AG04450 (cell line): Measurements from ENCODE around the gene ABLIM2. TPM values are rescaled to one million over a fixed set of nuclear protein-coding genes. Genes with fewer than 3 reads are reported as not detected.

Experiments
- CTCF ChIA-PET: fragments of 300-600, 350-600 bp; formaldehyde crosslinking; extraction: SDS; loops from one replicate; lab custom pipeline; 2022; ENCODE audit warnings: antibody characterized with exemption, inconsistent platforms; lab: Charles Lee
- POLR2A ChIA-PET: fragments of 350-600 bp; formaldehyde crosslinking; extraction: SDS; loops from one replicate; lab custom pipeline; 2021; ENCODE audit warnings: antibody characterized with exemption, inconsistent platforms; lab: Yijun Ruan, JAX
- DNase-seq: peaks from one replicate; pipeline ENCODE4 v3.0.0-alpha.2; 2011; ENCODE audit warnings: low read depth, low spot score
- H3K27ac ChIP-seq: one replicate; pipeline ENCODE4 v1.5.1; 2012; ENCODE audit warnings: low read depth, low read length, control low read depth
- H3K27me3 ChIP-seq: one replicate; pipeline ENCODE4 v1.6.0; 2012; ENCODE audit warnings: low read length; ENCODE audit not compliant: control insufficient read depth, insufficient read depth
- H3K4me3 ChIP-seq: 2 replicates; pipeline ENCODE4 v1.5.1; 2011; ENCODE audit warnings: mild to moderate bottlenecking, low read depth, low read length, control low read depth
- H3K9me3 ChIP-seq: 2 replicates; pipeline ENCODE4 v1.5.1; 2012; ENCODE audit warnings: low read length; ENCODE audit not compliant: control insufficient read depth, insufficient read depth
- CTCF ChIP-seq: IDR thresholded peaks from 2 replicates; pipeline ENCODE4 v1.5.1; 2011; ENCODE audit warnings: low read depth, low read length, control low read depth, inconsistent platforms
- polyA plus RNA-seq: library from polyadenylated mRNA; depleted of rRNA; stranded (reverse); fragments of >200 nt; gene quantifications from 2 replicates; pipeline ENCODE4 v1.2.3, GENCODE V29; 2011

The ABLIM2 gene
- polyA plus RNA-seq, 1 experiment, result not detected

GRCh38 chr4:8159537-8160232, 1.1 kb upstream of the ABLIM2 start:
- CTCF ChIA-PET, result interaction anchor here (2.2 kb wide), 1 partner anchor 17 kb away, joined by 8 read pairs; no protein-coding TSS in a partner anchor
- POLR2A ChIA-PET, result no interaction called here
- no peak for TF ChIP-seq CTCF
- peak overlapping the region; percentile 95 for H3K4me3 ChIP-seq
- no peak overlapping the region for H3K27ac ChIP-seq
- peaks cover 4% of the 10 kb centered on the region; the same call in 1 of the 2 replicates for H3K9me3 ChIP-seq
- H3K27me3 ChIP-seq, result peaks cover 46% of the 10 kb centered on the region
- no peak for DNase-seq

- POLR2A ChIA-PET, result no interaction called here
- no peak for DNase-seq
These were observed 486 bp downstream of the ABLIM2 start for GRCh38 chr4:8157944-8158709.

GRCh38 chr4:8157496-8157895, 1.1 kb downstream of the ABLIM2 start:
- TF ChIP-seq CTCF, result no peak

More at GRCh38 chr4:8157944-8158709, 486 bp downstream of the ABLIM2 start:
- TF ChIP-seq CTCF, result no peak
- peaks cover 45% of the 10 kb centered on the region for H3K27me3 ChIP-seq
- H3K4me3 ChIP-seq, result peak overlapping the region; percentile 49
- peaks cover 4% of the 10 kb centered on the region; the same call in 1 of the 2 replicates for H3K9me3 ChIP-seq
- no peak overlapping the region for H3K27ac ChIP-seq
- CTCF ChIA-PET, result interaction anchor here (2.2 kb wide), 1 partner anchor 18 kb away, joined by 8 read pairs; no protein-coding TSS in a partner anchor

GRCh38 chr4:8156617-8157016, 2.0 kb downstream of the ABLIM2 start:
- no peak for DNase-seq
- Histone ChIP-seq H3K27ac (no peak overlapping the region), H3K27me3 (peaks cover 52% of the 10 kb centered on the region), H3K4me3 (no peak overlapping the region), H3K9me3 (peaks cover 4% of the 10 kb centered on the region; the same call in 1 of the 2 replicates)
- ChIA-PET CTCF (interaction anchor here (1.4 kb wide), 1 partner anchor 20 kb away, joined by 5 read pairs; no protein-coding TSS in a partner anchor), POLR2A (no interaction called here)
- no peak for TF ChIP-seq CTCF

More at GRCh38 chr4:8157496-8157895, 1.1 kb downstream of the ABLIM2 start:
- Histone ChIP-seq H3K9me3 (peaks cover 4% of the 10 kb centered on the region; the same call in 1 of the 2 replicates), H3K4me3 (no peak overlapping the region), H3K27ac (no peak overlapping the region), H3K27me3 (peaks cover 46% of the 10 kb centered on the region)
- ChIA-PET CTCF (no interaction called here), POLR2A (no interaction called here)
- no peak for DNase-seq
